H9 (cell line): ENCODE measurements around the gene STK35. TPM values are rescaled to one million over a fixed set of nuclear protein-coding genes. Genes with fewer than 3 reads are reported as not detected.

Experiments
- DNase-seq: peaks from one replicate; pipeline ENCODE4 v3.0.0-alpha.2; 2017
- H2AFZ ChIP-seq: one replicate; pipeline ENCODE4 v1.6.1; 2013; ENCODE audit warnings: mild to moderate bottlenecking, low read length, control low read depth, moderate library complexity
- H2AK5ac ChIP-seq: 2 replicates; pipeline ENCODE4 v1.6.1; 2013; ENCODE audit warnings: low read length, control low read depth, mixed read lengths; ENCODE audit not compliant: insufficient read length
- H2BK120ac ChIP-seq: one replicate; pipeline ENCODE4 v1.6.1; 2013; ENCODE audit warnings: low read depth, mild to moderate bottlenecking, low read length, control low read depth, inconsistent platforms; ENCODE audit not compliant: poor library complexity, severe bottlenecking
- H2BK12ac ChIP-seq: 2 replicates; pipeline ENCODE4 v1.6.1; 2013; ENCODE audit warnings: low read length, control low read depth, mixed read lengths, low read depth; ENCODE audit not compliant: insufficient read length
- H2BK15ac ChIP-seq: 2 replicates; pipeline ENCODE4 v1.6.1; 2013; ENCODE audit warnings: low read depth, low read length, control low read depth
- H2BK20ac ChIP-seq: one replicate; pipeline ENCODE4 v1.6.1; 2013; ENCODE audit warnings: low read depth, mild to moderate bottlenecking, low read length, control low read depth, inconsistent platforms; ENCODE audit not compliant: poor library complexity, severe bottlenecking
- H2BK5ac ChIP-seq: 2 replicates; pipeline ENCODE4 v1.6.1; 2013; ENCODE audit warnings: low read length, control low read depth, mixed read lengths; ENCODE audit not compliant: insufficient read length
- H3K14ac ChIP-seq: 2 replicates; pipeline ENCODE4 v1.6.1; 2013; ENCODE audit warnings: low read length, control low read depth; ENCODE audit not compliant: insufficient read depth
- H3K18ac ChIP-seq: 2 replicates; pipeline ENCODE4 v1.6.1; 2013; ENCODE audit warnings: low read depth, mild to moderate bottlenecking, mixed read lengths, low read length, control low read depth; ENCODE audit not compliant: insufficient read length
- H3K23ac ChIP-seq: 2 replicates; pipeline ENCODE4 v1.6.1; 2013; ENCODE audit warnings: low read length, control low read depth, mixed read lengths, low read depth; ENCODE audit not compliant: insufficient read length
- H3K23me2 ChIP-seq: 2 replicates; pipeline ENCODE4 v1.6.1; 2013; ENCODE audit warnings: low read depth, mild to moderate bottlenecking, mixed read lengths, low read length, control low read depth; ENCODE audit not compliant: insufficient read length, poor library complexity, severe bottlenecking
- H3K27ac ChIP-seq: 2 replicates; pipeline ENCODE4 v1.5.1; 2013; ENCODE audit warnings: low read length, control low read depth, mixed read lengths, low read depth; ENCODE audit not compliant: insufficient read length
- H3K27me3 ChIP-seq: 2 replicates; pipeline ENCODE4 v1.6.1; 2013; ENCODE audit warnings: low read length, control low read depth, inconsistent platforms; ENCODE audit not compliant: insufficient read depth
- H3K4ac ChIP-seq: 2 replicates; pipeline ENCODE4 v1.6.1; 2013; ENCODE audit warnings: low read depth, mild to moderate bottlenecking, control low read depth, inconsistent platforms, low read length, moderate library complexity
- H3K4me1 ChIP-seq: 2 replicates; pipeline ENCODE4 v1.6.1; 2013; ENCODE audit warnings: low read length, control low read depth, inconsistent platforms; ENCODE audit not compliant: insufficient read depth
- H3K4me2 ChIP-seq: 2 replicates; pipeline ENCODE4 v1.6.1; 2013; ENCODE audit warnings: low read length, control low read depth, mixed read lengths; ENCODE audit not compliant: insufficient read length, insufficient read depth
- H3K56ac ChIP-seq: 2 replicates; pipeline ENCODE4 v1.6.1; 2013; ENCODE audit warnings: low read depth, mild to moderate bottlenecking, mixed read lengths, low read length, control low read depth; ENCODE audit not compliant: insufficient read length
- H3K79me1 ChIP-seq: 2 replicates; pipeline ENCODE4 v1.6.1; 2013; ENCODE audit warnings: low read depth, mild to moderate bottlenecking, moderate library complexity, low read length, control low read depth, inconsistent platforms; ENCODE audit not compliant: insufficient read depth, poor library complexity, severe bottlenecking
- H3K79me2 ChIP-seq: 2 replicates; pipeline ENCODE4 v1.6.1; 2013; ENCODE audit warnings: low read length, control low read depth, inconsistent platforms; ENCODE audit not compliant: insufficient read depth
- H3K9ac ChIP-seq: 2 replicates; pipeline ENCODE4 v1.6.1; 2013; ENCODE audit warnings: low read length, control low read depth, mixed read lengths; ENCODE audit not compliant: insufficient read length; ENCODE audit errors: extremely low read depth
- H3K9me3 ChIP-seq: one replicate; pipeline ENCODE4 v1.6.1; 2013; ENCODE audit warnings: low read depth, low read length, inconsistent platforms; ENCODE audit not compliant: control insufficient read depth
- H3T11ph ChIP-seq: one replicate; pipeline ENCODE4 v1.6.1; 2013; ENCODE audit warnings: mild to moderate bottlenecking, low read length, control low read depth, inconsistent platforms
- H4K20me1 ChIP-seq: one replicate; pipeline ENCODE4 v1.6.1; 2013; ENCODE audit not compliant: control insufficient read depth, insufficient read length, insufficient read depth
- H4K5ac ChIP-seq: 2 replicates; pipeline ENCODE4 v1.6.1; 2013; ENCODE audit warnings: low read depth, mild to moderate bottlenecking, mixed read lengths, low read length, control low read depth; ENCODE audit not compliant: insufficient read length
- H4K8ac ChIP-seq: replicated peaks from 2 replicates; pipeline ENCODE4 v1.6.1; 2013; ENCODE audit warnings: low read length, control low read depth, mixed read lengths, low read depth; ENCODE audit not compliant: insufficient read length
- H4K91ac ChIP-seq: 2 replicates; pipeline ENCODE4 v1.6.1; 2013; ENCODE audit warnings: low read depth, mild to moderate bottlenecking, moderate library complexity, mixed read lengths, low read length, control low read depth; ENCODE audit not compliant: insufficient read length
- H3K27ac Mint-ChIP-seq, 3 experiments: 2 replicates in 2 of 3; 3 replicates in 1 of 3; pipeline ENCODE4 v1.8.0; 2020 to 2021; ENCODE audit warnings: mixed read lengths in 3 of 3, mild to moderate bottlenecking in 1 of 3, moderate library complexity in 1 of 3
- H3K27me3 Mint-ChIP-seq: 2 replicates; pipeline ENCODE4 v1.8.0; 2021; ENCODE audit warnings: low read depth, mild to moderate bottlenecking, moderate library complexity, mixed read lengths
- H3K36me3 Mint-ChIP-seq, 3 experiments: 2 replicates in 2 of 3; 3 replicates in 1 of 3; pipeline ENCODE4 v1.8.0; 2020 to 2021; ENCODE audit warnings: low read depth in 3 of 3, mixed read lengths in 3 of 3; ENCODE audit not compliant: insufficient read depth in 1 of 3
- H3K4me1 Mint-ChIP-seq, 2 experiments: 2 replicates each; pipeline ENCODE4 v1.8.0; 2020; ENCODE audit warnings: mixed read lengths in 2 of 2
- H3K4me3 Mint-ChIP-seq, 2 experiments: 2 replicates in 1 of 2; 3 replicates in 1 of 2; pipeline ENCODE4 v1.8.0; 2020 to 2021; ENCODE audit warnings: mild to moderate bottlenecking in 2 of 2, mixed read lengths in 2 of 2, moderate library complexity in 1 of 2
- H3K9me3 Mint-ChIP-seq, 2 experiments: 2 replicates in 1 of 2; 3 replicates in 1 of 2; pipeline ENCODE4 v1.8.0; 2020; ENCODE audit warnings: mild to moderate bottlenecking in 2 of 2, mixed read lengths in 2 of 2, moderate library complexity in 1 of 2
- WGBS: extraction: QIAGEN DNeasy Blood & Tissue Kit; methylation state at CpG from one replicate; pipeline ENCODE4 v1.1.7; 2013; ENCODE audit warnings: missing lambda C conversion rate, low lambda C conversion rate, mixed read lengths; ENCODE audit not compliant: insufficient read length; ENCODE audit errors: extremely low coverage; 5-methylcytosine and 5-hydroxymethylcytosine counted together
- total RNA-seq: library from RNA; stranded (reverse); gene quantifications from 2 replicates; pipeline ENCODE4 v1.2.1, GENCODE V29; 2021
- TF ChIP-seq, protein P1 (sequence below): fragments of 200-600 bp; sonication (generic); conservative IDR thresholded peaks from 3 replicates; pipeline ENCODE4 v1.8.0; 2021; ENCODE audit warnings: antibody characterized with exemption, mild to moderate bottlenecking

The STK35 gene
- total RNA-seq, 1 experiment from 2014 or later = 66.2 TPM

DNA sequence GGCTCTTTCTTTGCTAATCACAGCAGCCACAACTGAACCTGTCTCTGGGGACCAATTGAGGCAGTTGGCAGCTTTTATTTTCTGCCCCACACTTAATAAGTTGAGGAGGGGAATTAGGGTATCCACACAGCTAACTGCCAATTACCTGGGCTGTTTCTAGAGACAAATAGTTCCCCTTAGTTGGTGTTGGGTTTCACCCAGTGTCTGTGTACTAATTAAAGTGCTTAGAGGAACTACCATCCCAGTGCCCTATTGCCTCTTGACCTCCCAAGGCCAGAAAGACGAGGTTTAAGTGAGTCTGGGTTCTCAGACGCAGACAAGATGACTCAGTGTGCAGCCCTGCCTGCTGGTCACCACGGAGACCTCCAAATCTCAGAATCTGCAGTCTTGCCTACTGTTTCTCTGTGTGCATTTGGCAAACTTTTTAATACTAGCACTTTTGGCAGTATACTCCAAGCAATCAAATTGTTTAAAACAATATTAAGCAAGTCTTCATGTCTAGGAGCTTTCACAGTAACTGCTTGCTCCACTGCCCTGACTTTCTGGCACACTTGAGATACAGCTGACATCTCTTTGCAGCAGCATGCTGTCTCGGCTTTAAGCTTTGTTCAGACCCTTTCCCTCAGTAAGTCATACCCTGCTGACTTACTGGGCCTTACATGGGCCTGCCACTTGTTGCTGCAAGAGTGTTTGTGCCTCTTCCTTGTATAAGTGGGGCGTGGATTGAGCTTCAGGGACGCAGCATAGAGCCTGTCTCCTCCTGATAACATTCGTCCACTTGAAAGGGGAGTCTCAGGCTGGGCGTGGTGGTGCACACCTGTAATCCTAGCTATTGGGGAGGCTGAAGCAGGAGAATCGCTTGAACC lies 31.9 kb downstream of the STK35 start:
- no peak overlapping the region for H3K14ac ChIP-seq
- no peak overlapping the region for H3K4me3 Mint-ChIP-seq
- no peak overlapping the region for H3K27ac ChIP-seq
- peak overlapping the region in 1 of 3 experiments; percentile 38; a peak in 1 of 7 replicates for H3K27ac Mint-ChIP-seq
- H4K91ac ChIP-seq = no peak overlapping the region
- H2AK5ac ChIP-seq = no peak overlapping the region
- WGBS = no CpG with 5 or more reads among the region's 9 CpGs
- no peak overlapping the region for H2BK15ac ChIP-seq
- no peak overlapping the region for H3K4me2 ChIP-seq
- no peaks in the 10 kb centered on the region for H3K79me1 ChIP-seq
- H3K18ac ChIP-seq = no peak overlapping the region
- H3K56ac ChIP-seq = no peak overlapping the region
- no peak overlapping the region for H2BK120ac ChIP-seq
- H3T11ph ChIP-seq = no peak overlapping the region
- no peaks in the 10 kb centered on the region for H4K20me1 ChIP-seq
- H3K36me3 Mint-ChIP-seq = peaks cover under 1 to 6% (median 5%) of the 10 kb centered on the region in 3 experiments; a peak in 3 of 7 replicates
- peaks cover 3% of the 10 kb centered on the region; the same call in 1 of the 2 replicates for H3K79me2 ChIP-seq
- no peak overlapping the region for H4K5ac ChIP-seq
- H2AFZ ChIP-seq = no peak overlapping the region
- H3K4me1 Mint-ChIP-seq = peaks cover 45 to 50% of the 10 kb centered on the region in 2 experiments
- H3K27me3 Mint-ChIP-seq = no peaks in the 10 kb centered on the region; the same call in 1 of the 2 replicates
- H3K9me3 ChIP-seq = no peaks in the 10 kb centered on the region
- H2BK5ac ChIP-seq = no peak overlapping the region
- no peak overlapping the region for H2BK12ac ChIP-seq
- no peaks in the 10 kb centered on the region for H3K23me2 ChIP-seq
- H3K9ac ChIP-seq = no peak overlapping the region
- TF ChIP-seq, protein P1, sequence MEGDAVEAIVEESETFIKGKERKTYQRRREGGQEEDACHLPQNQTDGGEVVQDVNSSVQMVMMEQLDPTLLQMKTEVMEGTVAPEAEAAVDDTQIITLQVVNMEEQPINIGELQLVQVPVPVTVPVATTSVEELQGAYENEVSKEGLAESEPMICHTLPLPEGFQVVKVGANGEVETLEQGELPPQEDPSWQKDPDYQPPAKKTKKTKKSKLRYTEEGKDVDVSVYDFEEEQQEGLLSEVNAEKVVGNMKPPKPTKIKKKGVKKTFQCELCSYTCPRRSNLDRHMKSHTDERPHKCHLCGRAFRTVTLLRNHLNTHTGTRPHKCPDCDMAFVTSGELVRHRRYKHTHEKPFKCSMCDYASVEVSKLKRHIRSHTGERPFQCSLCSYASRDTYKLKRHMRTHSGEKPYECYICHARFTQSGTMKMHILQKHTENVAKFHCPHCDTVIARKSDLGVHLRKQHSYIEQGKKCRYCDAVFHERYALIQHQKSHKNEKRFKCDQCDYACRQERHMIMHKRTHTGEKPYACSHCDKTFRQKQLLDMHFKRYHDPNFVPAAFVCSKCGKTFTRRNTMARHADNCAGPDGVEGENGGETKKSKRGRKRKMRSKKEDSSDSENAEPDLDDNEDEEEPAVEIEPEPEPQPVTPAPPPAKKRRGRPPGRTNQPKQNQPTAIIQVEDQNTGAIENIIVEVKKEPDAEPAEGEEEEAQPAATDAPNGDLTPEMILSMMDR = no peak
- no peak overlapping the region for H2BK20ac ChIP-seq
- H3K9me3 Mint-ChIP-seq = no peaks in the 10 kb centered on the region
- H3K27me3 ChIP-seq = no peaks in the 10 kb centered on the region
- H3K23ac ChIP-seq = no peak overlapping the region
- DNase-seq = no peak
- no peak overlapping the region for H3K4ac ChIP-seq
- no peak overlapping the region for H4K8ac ChIP-seq
- H3K4me1 ChIP-seq = peaks cover 7% of the 10 kb centered on the region; the same call in 1 of the 2 replicates
